Panc1 (cell line): ENCODE data around the gene ARHGEF37. TPM values are rescaled to one million over a fixed set of nuclear protein-coding genes. Genes with fewer than 3 reads are reported as not detected.

Source experiments
- ATAC-seq: fragments of 200-7000 bp; cut with Tn5 transposase; 2 replicates; pipeline ENCODE4 v1.9.1; 2020; ENCODE audit warnings: mild to moderate bottlenecking, moderate library complexity
- BruUV-seq: library from RNA; stranded (reverse); fragments of 400-500 nt; replicated peaks from 2 replicates; lab custom pipeline; 2021; lab: Mats Ljungman, UMichigan
- CTCF ChIA-PET: fragments of 300-600 bp; sonication (Branson Sonifier 250); formaldehyde crosslinking; loops from one replicate; lab custom pipeline; 2022; ENCODE audit warnings: antibody characterized with exemption; lab: Charles Lee
- POLR2A ChIA-PET: fragments of 300-600 bp; sonication (Branson Sonifier 250); formaldehyde crosslinking; loops from one replicate; lab custom pipeline; 2022; ENCODE audit warnings: antibody characterized with exemption; lab: Charles Lee
- DNase-seq: peaks from one replicate; pipeline ENCODE4 v3.0.0-alpha.2; 2010; ENCODE audit warnings: low read depth, low spot score
- H3K27ac ChIP-seq: 2 replicates; pipeline ENCODE4 v1.5.1; 2011; ENCODE audit warnings: mild to moderate bottlenecking, low read length, inconsistent platforms
- H3K27me3 ChIP-seq: fragments of 200-500 bp; sonication (Bioruptor generic); 2 replicates; pipeline ENCODE4 v1.6.0; 2014; ENCODE audit warnings: low read length, inconsistent platforms; ENCODE audit not compliant: control insufficient read depth, insufficient read depth
- H3K36me3 ChIP-seq: fragments of 200-500 bp; sonication (Bioruptor generic); 2 replicates; pipeline ENCODE4 v1.5.1; 2014; ENCODE audit warnings: inconsistent platforms, mild to moderate bottlenecking, low read length, moderate library complexity; ENCODE audit not compliant: control insufficient read depth, insufficient read depth
- H3K4me1 ChIP-seq: 2 replicates; pipeline ENCODE4 v1.5.1; 2011; ENCODE audit warnings: inconsistent platforms, mild to moderate bottlenecking, low read length, moderate library complexity; ENCODE audit not compliant: control insufficient read depth, insufficient read depth
- H3K4me3 ChIP-seq, 2 experiments: 2 replicates each; pipeline ENCODE4 v1.5.1; 2011 to 2012; ENCODE audit warnings: low read depth in 2 of 2, low read length in 2 of 2, mild to moderate bottlenecking in 2 of 2, inconsistent platforms in 1 of 2, moderate library complexity in 1 of 2
- H3K9me3 ChIP-seq: fragments of 200-500 bp; sonication (Bioruptor generic); 2 replicates; pipeline ENCODE4 v1.5.1; 2014; ENCODE audit warnings: low read depth, mild to moderate bottlenecking, inconsistent platforms, low read length, moderate library complexity; ENCODE audit not compliant: control insufficient read depth, insufficient read depth
- CTCF ChIP-seq: fragments of 450-650 bp; IDR thresholded peaks from 2 replicates; pipeline ENCODE4 v1.5.1; 2017; ENCODE audit warnings: mild to moderate bottlenecking
- POLR2AphosphoS5 ChIP-seq: IDR thresholded peaks from 2 replicates; pipeline ENCODE4 v1.6.1; 2012; ENCODE audit warnings: mild to moderate bottlenecking, low read depth, low read length, moderate library complexity
- SIN3A ChIP-seq: IDR thresholded peaks from 2 replicates; pipeline ENCODE4 v1.6.1; 2012; ENCODE audit warnings: low read depth, mild to moderate bottlenecking, low read length, moderate library complexity, borderline replicate concordance; ENCODE audit not compliant: insufficient read depth
- TCF7L2 ChIP-seq: IDR thresholded peaks from 2 replicates; pipeline ENCODE4 v1.6.1; 2011; ENCODE audit warnings: mild to moderate bottlenecking, low read depth, low read length, inconsistent platforms
- in situ Hi-C: cut with HindIII; loops from 2 replicates; pipeline ENCODE4 v1.10.0; 2016; ENCODE audit warnings: low sequenced_read_pairs, low pct_unique_long_range_greater_than_20kb
- intact Hi-C: fragments of 100-400 bp; cut with micrococcal nuclease; formaldehyde crosslinking; loops from one replicate; pipeline ENCODE4 v1.10.0; 2022; ENCODE audit not compliant: unreplicated experiment
- total RNA-seq: library from RNA; stranded (reverse); gene quantifications from one replicate; pipeline ENCODE4 v1.2.1, GENCODE V29; 2021; ENCODE audit not compliant: unreplicated experiment
- TF ChIP-seq, protein P1 (sequence below), 2 experiments: IDR thresholded peaks; 2 replicates each; pipeline ENCODE4 v1.6.1; 2011 to 2012; ENCODE audit warnings: low read depth in 2 of 2, control low read depth in 1 of 2, low read length in 1 of 2, mild to moderate bottlenecking in 1 of 2, moderate library complexity in 1 of 2; ENCODE audit not compliant: insufficient read depth in 1 of 2

The ARHGEF37 gene
- total RNA-seq, 1 experiment from 2014 or later: 3.2 TPM

DNA sequence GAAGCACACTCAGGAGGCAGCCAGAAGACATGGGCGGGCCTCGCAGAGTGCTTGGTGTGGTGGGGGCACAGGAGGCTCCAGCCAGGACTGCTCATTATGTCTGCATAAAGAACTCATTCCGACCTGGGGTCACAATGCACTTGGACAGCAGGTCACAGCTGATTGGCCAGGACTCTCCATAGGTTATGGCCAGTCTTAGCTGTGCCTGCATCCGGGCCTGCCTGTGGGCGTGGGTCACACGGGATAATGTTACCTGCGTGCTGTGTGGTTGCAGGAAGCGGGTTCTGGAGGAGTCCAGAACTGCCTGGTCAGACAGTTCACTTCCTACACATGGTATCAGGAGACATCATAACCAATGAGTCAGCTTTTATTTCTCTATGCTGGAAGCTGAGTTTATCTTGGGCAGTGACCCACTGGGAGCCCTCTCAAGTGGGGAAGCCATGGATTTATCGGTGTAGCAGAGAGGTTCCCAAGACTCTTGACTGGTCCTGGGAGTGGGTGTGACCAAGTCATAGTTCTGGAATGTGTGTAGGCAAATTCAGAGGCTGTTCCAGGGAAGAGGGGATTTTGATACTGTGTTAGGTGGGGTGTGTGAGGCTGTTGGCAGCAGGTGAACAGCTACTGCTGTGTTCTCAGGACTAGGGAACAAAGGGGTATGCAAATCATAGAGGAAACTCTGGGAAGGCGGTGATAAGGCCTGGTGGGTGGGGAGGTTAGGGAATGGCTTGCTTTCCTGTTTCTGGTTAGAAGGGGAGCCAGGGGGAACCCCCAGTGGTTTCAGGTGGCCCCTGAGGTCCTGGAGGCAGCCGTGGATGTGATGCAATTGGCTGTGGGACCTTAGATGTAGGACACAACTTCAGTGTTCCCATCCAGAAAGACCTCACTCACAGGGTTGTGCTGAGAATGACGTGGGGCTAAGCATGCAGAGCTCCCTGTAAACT is 51.3 kb downstream of the ARHGEF37 start:
- no peaks in the 10 kb centered on the region for H3K9me3 ChIP-seq
- ChIA-PET CTCF (no interaction called here), POLR2A (no interaction called here)
- intact Hi-C loops: no loop called here
- DNase-seq (no peak), ATAC-seq (no peak)
- peaks cover 5% of the 10 kb centered on the region for H3K4me1 ChIP-seq
- no peak overlapping the region for H3K27ac ChIP-seq
- no peak overlapping the region for H3K4me3 ChIP-seq
- H3K36me3 ChIP-seq: no peaks in the 10 kb centered on the region
- in situ Hi-C loops: no loop called here
- H3K27me3 ChIP-seq: no peaks in the 10 kb centered on the region
- no TSS peak for BruUV-seq
- TF ChIP-seq, protein P1, sequence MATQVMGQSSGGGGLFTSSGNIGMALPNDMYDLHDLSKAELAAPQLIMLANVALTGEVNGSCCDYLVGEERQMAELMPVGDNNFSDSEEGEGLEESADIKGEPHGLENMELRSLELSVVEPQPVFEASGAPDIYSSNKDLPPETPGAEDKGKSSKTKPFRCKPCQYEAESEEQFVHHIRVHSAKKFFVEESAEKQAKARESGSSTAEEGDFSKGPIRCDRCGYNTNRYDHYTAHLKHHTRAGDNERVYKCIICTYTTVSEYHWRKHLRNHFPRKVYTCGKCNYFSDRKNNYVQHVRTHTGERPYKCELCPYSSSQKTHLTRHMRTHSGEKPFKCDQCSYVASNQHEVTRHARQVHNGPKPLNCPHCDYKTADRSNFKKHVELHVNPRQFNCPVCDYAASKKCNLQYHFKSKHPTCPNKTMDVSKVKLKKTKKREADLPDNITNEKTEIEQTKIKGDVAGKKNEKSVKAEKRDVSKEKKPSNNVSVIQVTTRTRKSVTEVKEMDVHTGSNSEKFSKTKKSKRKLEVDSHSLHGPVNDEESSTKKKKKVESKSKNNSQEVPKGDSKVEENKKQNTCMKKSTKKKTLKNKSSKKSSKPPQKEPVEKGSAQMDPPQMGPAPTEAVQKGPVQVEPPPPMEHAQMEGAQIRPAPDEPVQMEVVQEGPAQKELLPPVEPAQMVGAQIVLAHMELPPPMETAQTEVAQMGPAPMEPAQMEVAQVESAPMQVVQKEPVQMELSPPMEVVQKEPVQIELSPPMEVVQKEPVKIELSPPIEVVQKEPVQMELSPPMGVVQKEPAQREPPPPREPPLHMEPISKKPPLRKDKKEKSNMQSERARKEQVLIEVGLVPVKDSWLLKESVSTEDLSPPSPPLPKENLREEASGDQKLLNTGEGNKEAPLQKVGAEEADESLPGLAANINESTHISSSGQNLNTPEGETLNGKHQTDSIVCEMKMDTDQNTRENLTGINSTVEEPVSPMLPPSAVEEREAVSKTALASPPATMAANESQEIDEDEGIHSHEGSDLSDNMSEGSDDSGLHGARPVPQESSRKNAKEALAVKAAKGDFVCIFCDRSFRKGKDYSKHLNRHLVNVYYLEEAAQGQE (IDR thresholded peaks at IDR 0.05; ENCODE audit: insufficient read depth in 1 of 2, low read depth in 2 of 2, low read length in 1 of 2): no peak
- TF ChIP-seq CTCF (no peak), POLR2AphosphoS5 (no peak), SIN3A (no peak), TCF7L2 (no peak)

- peaks cover 5% of the 10 kb centered on the region for H3K4me1 ChIP-seq
- H3K4me3 ChIP-seq: no peak overlapping the region
- TF ChIP-seq POLR2AphosphoS5 (no peak), CTCF (no peak), TCF7L2 (no peak)
- TF ChIP-seq, protein P1 (IDR thresholded peaks at IDR 0.05; ENCODE audit: insufficient read depth in 1 of 2, low read depth in 2 of 2, low read length in 1 of 2): no peak
- no peaks in the 10 kb centered on the region for H3K36me3 ChIP-seq
- POLR2A ChIA-PET: no interaction called here
- no peaks in the 10 kb centered on the region for H3K9me3 ChIP-seq
- DNase-seq: no peak
- ATAC-seq: no peak
- CTCF ChIA-PET: no interaction called here
- intact Hi-C loops (no loop called here), in situ Hi-C loops (no loop called here)
- no peaks in the 10 kb centered on the region for H3K27me3 ChIP-seq
- BruUV-seq: no TSS peak
- peak overlapping the region; percentile 29; the same call in 1 of the 2 replicates for H3K27ac ChIP-seq
Measured at GRCh38 chr5:149633476-149634350, 52.4 kb downstream of the ARHGEF37 start.
